Measurements from ENCODE around the gene KLHL18.
"Not testable (repeated sequence)": the region's sequence is repeated elsewhere in the genome, so short reads cannot be mapped to it uniquely, and the experiment has no call there.

Gene KLHL18

DNA sequence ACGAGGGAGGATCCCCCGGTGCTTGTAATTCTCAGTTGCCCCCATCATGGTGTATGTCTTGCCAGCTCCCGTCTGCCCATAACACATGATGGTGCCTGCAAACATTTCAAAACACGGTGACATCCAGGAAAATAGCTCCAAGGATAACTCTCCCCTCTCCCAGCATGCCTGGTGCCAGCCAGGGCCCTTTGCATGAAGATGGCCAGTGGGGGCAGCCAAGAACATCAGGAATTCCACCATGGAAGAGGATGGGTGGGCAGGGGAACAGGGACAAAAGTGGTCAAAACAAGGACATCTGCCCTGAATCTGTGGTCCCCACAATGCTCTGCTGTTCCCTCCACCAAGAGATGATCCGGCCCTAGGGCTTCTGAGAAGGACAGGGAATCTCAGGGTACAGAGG is 9.2 kb upstream of the KLHL18 start:
- no peak for DNase-seq

DNA sequence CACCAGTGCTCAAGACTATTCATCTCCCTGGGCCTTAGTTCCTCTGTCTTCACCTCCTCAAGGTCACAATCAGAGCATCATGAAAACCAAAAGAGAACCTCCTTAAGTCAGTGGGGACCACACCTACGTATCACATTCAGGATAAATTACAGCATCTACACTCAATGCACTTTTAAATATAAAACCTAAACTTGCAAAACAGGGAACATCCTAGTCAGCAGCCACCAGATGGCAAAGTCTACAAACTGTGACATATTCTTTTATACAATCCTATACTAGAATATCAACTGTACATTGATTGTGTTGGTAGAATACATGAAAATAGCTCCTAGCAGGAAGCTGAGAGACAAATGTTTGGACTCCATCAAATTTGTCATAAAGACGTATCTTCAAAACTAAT is 8.1 kb upstream of the KLHL18 start:
- DNase-seq: no peak

DNA sequence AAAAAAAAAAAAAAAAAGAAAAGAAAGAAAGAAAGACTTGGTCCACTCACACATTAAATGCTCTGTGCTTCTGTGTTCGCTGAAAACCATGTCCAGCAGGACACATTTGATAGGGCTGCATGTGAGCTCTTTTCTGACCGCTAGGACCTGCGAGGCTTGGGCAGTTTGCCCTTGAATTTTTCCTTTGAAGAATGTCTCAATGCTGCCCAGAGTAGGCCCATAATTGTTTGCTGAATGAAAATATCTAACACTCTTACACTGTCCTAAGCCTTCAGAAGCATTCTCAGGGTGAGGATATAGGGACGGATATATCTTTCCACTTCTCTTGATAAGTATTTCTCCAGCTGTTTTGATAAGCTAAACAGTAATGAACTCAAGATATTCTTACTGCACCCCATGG is 6.2 kb upstream of the KLHL18 start:
- no peak for DNase-seq

DNA sequence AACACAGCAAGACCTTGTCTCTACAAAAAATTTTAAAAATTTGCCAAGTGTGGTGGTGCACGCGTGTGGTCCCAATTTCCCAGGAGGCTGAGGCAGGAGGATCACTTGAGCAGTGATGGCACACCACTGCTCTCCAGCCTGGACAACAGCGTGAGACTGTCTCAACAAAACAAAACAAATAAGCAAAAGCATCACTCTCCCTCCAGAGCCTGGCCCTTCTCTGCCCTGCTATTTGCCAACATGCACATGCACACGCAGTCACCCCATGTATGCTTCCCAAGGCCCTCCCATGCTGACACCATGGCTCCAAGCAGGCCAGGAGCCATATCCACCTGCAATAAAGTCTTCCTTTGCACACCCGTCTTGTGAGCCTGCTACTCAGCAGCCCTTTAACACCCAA is 2.2 kb upstream of the KLHL18 start:
- DNase-seq: no peak

DNA sequence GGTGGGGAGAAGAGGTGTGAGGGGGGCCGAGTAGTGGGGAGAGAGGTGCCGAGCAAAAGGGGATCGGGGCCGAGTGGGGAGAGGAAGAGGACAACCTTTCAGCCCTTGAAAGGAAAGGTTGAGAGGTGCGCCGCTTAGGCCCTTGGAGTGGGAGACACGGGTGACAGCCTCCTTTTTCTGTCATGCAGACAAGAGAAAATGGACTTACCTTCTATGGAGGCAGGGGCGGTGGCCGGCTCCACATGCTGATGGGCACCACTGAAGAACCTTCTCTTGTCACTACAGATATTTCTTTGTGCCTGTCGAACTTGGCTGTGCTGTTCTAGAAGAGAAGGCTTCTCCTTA is 421 bp downstream of the KLHL18 start:
- DNase-seq: peak in 8 of 56 donors; percentile 11 to 54 (median 37)

DNA sequence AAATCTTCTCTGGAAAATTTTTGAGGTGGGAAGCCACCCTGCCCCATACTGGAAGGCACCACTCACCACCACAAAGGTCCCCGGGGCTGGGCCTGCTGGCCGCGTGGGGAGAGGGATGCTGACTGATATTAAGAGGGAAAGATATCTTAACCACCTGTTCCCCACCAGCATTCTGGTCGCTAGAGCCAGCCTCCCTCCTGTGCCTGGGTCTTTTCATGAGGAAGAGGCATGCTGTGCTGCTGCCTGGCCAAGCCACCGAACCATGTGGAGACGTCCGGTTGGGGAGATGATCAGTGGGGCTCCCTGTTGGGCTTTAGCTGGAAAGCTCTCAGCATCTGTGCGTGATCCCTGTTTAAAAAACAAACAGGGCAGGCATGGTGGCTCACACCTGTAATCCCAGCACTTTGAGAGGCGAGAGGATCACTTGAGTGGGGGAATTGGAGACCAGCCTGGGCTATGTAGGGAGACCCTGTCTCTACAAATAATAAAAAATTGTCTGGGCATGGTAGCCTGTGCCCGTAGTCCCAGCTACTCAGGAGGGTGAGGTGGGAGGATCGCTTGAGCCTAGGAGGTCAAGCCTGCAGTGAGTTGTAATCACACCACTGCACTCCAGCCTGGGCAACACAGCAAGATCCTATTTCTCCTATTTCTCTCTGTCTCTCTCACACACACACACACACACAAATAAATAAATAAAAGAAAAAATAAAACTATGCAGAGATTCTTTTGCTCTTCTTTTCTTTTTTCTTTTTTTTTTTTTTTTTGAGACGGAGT is 1.0 kb downstream of the KLHL18 start:
- peak in 6 of 56 donors; percentile 3 to 25 (median 3) for DNase-seq

DNA sequence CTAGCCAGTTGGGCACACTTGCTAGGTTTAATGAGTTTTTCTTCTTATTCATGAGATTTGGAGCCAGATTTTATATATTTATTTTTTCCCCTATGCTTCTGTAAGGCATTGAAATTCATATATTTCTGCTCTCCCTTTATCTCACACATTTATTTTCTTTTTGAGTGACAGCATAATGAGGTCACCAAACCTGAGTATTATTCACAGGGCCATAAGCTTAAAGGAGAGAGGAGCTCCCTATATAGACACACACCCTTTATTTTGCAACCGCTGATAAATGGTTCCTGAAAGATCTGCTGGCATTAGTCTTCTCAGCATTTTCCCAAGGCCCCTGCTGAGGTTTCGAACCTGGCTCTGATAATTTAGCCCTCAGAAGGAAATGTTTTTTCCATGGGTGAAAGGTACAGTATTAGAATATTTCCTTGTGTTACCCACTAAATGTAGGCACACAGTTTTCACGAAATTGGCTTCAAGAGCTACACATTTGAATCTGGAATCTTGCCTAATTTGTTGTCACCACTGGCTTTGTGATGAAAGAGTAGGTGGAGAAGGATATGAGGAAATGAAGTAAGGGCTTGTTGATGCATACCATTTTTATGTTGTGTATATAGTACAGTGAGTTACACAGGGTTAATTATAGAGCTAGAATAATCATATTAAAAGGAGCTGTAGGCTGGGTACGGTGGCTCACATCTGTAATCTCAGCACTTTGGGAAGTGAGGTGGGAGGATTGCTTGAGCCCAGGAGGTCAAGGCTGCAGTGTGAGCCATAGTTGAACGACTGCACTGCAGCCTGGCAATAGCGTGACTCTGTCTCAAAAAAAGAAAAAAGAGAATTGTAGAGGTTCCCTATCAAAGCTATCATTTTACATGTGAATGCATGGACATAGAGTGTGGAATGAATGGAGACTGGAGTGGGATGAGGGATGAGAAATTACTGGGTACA is 6.5 kb downstream of the KLHL18 start:
- DNase-seq: no peak

DNA sequence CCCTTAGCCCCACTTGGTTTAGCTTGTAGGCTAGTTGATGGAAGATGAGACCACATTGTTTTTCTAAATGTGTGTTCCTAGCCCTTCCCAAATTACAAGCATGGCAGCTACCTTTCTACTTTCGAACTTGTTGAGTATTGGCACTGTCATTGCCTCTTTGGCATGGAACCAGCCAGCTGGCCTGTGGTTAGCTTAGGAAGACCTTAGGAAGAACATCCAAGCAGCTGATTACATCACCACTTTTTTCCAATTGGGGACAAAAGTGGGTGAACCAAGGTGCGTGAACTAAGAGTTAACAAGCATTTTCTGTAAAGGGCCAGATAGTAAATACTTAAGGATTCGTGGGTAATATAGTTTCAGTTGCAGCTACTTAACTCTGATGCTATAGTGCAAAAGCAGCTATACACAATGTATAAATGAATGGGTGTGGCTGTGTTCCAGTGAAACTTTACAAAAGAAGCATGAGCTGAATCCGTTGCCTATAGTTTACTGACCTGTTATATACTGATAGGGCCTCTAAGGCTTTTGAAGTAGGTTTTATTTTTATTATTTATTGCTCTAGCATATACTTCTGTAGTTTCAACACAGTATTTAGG is 8.5 kb downstream of the KLHL18 start:
- DNase-seq: no peak

DNA sequence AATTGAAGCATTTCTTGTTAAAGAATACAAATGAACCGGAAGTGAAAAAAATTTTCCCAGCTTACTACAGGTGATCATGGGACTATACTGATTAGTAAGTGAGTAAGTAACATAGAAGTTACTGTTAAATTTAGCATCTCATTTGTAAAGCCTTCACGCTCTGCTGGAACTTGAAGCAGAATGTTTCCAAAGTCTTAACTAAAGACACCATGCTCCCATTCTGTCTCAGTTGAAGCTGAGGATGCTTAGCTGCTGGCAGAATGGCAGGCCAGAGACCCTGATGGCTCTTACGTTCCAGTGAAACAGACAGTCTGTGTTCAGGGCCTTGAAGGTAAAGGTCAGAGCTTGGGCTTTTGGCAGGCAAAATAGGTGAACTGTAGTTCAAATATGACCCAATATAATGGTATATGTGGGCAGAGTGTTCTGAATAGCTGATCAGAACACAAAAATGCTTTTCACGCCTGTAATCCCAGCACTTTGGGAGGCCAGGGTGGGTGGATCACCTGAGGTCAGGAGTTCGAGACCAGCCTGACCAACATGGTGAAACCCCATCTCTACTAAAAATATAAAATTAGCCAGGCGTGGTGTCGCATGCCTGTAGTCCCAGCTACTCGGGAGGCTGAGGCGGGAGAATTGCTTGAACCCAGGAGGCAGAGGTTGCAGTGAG is 9.1 kb downstream of the KLHL18 start:
- not testable (repeated sequence) for DNase-seq

DNA sequence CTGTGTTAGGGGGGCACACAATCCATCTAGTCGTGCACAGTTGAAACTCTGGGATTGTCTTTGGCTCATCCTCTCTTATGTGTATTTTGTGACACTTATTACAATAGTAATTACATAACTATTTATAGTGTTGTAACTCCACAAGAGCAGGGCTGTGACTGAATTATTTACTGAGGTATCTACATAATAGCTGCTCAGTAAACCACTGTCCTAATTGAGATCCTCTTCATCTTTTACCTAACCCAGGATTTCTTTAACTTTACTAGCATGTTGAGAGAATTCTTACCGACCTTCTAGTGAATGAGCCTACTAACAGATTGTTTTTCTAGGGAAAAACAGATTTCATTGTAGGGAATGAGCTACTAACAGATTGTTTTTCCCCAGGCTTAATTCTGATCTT is 11.1 kb downstream of the KLHL18 start:
- no peak for DNase-seq

DNA sequence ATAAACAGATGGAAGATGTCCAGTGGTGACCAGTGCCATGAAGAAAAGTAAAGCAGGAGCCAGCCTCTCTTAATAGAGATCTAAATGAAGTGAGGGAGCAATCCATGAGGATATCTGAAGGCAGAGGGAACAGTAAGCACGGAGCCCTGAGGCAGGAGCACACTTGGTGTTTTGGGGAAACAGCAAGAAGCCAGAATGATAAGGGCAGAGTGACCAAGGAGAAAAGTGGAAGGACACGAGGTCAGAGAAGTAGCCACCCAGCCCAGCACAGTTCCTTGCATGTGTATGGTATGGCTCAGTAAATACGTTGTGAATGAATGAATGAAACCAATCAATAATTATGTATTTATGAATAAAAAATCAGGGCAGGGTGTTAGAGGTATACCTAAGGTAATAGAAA is 11.6 kb downstream of the KLHL18 start:
- no peak for DNase-seq

DNA sequence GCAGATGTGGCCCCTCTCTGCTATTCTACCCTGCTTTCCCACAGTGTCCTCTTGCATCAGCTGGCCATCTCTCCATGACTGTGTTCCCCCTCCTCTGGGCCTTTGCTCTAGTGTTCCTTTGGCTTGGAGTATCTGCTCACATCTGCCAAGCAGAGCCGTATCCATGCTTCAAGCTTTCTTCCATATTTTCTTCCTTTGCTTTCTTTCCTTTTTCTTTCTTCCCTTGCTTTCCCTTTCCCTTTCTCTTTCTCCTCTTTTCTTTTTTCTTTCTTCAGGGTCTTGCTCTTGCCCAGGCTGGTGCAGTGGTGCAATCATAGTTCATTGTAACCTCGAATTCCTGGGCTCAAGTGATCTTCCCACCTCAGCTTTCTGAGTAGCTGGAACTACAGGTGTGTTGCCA is 12.6 kb downstream of the KLHL18 start:
- DNase-seq: no peak

DNA sequence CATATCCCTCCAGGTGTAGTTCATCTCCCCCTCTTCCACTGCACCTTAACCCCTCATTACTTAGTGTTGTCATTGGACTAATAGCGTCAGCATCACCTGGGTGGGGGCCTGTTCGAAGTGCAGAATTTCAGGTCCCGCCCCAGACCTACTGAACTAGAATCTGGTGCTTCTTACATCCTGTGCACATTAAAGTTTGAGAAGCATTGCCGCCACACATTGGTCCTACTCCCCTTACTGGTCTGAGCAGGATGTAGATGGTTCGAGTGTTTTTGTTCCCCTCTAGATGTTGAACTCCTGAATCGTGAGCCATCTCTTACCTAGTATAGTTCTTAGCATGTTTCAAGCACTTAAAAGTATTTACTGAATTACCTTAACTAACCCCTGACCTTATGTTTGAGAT is 13.2 kb downstream of the KLHL18 start:
- DNase-seq: no peak

DNA sequence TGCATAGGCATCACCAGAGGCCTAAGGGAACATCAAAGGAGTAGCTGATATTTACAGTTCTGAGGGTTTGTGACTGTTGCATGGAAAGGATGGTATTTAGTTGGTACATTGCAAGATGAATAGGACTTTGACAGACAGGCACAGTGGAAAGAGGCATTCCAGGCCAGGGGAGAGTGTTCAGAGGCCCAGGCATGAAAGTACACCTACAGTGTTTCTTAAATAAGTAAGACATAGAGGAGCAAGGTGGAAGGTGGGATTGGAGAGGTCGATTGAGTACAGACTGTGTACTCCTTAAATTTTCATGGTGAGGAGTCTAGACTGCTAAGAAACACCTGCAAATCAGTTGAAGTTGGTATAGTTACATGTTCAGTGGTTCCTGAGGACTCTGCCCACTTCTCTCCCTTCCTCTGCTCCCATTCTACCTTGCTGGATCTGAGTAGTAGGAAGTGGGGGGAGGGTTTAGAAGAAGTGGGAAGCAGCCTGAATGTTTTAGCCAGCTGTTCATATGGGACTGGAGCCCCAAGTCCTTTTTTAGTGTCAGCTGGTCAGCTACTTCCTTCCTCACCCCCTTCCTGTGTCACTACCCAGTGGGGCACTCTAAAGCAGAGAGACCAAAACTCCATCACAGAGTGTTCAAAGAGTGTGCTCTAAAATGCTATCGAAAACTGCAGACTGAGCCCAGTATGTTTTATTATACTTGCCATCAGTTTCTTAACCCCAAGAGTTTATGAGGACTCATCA is 14.0 kb downstream of the KLHL18 start:
- peak in 2 of 56 donors; percentile 3 to 31 for DNase-seq

DNA sequence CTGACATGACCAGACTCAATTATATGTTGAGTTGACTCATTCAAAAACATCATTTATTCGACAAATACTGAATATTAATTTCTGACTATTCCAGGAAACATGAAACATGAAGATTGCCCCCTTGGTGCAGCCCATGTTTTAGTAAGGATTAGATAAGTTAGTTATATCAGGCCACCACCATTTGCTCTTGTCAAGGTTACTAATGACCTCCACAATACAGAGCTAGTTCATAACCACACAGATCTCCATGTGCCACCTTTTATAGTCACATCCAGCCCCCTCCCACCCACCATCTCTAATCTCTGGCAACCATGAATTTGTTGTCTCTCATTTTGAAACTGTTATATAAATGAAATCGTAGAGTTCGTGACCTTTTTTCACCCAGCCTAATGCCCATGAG is 15.7 kb downstream of the KLHL18 start:
- no peak for DNase-seq

DNA sequence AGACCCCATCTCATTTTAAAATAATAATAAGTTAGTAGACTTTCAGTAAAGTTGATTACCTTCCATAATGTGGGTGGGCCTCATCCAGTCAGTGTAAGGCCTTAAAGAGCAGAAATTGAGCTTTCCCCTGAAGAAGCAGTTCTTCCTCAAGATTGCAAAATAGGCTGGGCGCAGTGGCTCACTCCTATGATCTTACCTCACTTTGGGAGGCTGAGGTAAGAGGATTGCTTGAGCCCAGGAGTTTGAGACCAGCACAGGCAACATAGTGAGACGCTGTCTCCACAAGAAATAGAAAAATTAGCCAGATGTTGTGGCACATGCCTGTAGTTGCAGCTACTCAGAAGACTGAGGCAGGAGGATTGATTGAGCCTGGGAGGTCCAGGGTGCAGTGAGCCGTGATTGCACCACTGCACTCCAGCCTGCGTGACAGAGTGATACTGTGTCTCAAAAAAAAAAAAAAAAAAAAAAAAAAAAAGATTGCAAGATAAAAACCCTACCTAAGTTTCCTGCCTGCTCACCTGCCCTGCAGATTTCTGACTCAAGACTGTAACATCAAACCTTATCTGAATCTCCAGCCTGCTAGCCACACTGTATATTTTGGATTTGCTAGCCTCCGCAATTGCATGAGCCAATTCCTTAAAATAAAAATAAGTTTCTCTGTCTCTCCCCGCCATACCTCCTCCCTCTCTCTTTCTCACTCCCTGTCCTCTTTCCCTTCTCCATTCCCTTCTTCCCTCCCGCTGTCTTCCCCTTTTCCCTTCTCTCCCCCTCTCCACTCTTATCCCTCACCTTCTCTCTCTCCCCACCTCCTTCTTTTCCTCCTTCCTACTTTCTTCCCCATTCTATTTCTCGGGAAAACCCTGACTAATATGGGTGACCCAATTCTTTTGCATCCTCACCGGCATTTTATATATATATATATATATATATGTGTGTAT is 16.9 kb downstream of the KLHL18 start:
- DNase-seq: no peak

DNA sequence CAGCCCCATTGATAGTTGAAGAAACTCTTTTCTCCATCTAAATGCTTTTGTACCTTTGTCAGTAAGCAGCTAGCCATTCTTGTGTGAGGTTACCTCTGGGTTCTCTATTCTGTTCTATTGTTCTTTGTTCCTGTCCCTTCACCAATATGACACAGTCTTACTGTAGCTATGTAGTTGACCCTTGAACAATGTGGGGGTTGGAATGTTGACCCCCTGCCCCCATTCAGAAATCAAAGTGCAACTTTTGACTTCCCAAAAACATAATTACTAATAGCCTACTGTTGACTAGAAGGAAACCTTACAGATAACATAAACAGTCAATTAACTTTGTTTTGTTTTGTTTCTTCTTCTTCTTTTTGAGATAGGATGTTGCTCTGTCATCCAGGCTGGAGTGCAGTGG is 18.7 kb downstream of the KLHL18 start:
- no peak for DNase-seq

DNA sequence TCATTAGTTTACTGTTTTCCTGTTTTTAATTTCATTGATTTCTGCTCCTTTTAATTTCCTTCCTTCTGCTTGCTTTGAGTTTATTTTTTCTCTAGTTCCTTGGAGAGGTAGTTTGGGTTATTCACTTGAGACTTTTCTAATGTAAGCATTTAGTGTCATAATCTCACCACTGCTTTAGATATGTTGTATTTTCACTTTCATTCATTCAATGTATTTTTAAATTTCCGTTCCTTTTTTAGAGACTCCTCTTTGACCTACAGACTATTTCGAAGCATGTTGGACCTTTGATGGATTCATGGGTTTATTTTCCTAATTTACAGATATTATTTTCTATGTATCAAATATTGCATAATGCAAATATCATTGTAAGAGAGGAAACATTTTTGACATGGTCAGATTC is 23.3 kb downstream of the KLHL18 start:
- DNase-seq: no peak

DNA sequence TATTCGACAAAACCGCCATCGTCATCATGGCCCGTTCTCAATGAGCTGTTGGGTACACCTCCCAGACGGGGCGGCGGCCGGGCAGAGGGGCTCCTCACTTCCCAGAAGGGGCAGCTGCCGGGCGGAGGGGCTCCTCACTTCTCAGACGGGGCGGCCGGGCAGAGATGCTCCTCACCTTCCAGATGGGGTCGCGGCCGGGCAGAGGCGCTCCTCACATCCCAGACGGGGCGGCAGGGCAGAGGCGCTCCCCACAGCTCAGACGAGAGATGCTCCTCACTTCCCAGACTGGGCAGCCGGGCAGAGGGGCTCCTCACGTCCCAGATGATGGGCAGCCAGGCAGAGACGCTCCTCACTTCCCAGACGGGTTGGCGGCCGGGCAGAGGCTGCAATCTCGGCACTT is 26.5 kb downstream of the KLHL18 start:
- DNase-seq: not testable (repeated sequence)

DNA sequence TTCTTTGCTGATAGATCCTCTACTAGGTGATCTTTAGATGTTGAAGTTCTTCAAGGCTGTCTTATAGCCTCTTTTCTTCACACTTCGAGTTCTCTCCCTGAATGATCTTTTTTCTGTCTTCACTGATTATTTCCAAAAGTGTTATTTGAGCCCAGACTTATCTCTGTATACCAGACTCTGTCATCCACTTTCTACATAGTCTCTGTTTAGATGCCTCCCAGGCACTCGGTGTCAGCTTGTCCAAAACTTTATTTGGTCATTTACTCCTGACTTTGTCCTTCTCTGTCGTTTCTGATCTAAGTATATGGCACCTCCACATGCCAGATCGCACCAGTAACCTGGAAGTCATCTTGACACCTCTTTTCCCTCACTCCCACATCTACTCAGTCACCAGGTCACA is 27.6 kb downstream of the KLHL18 start:
- no peak for DNase-seq
